ENCODE data around the gene CCDC38. TPM values are rescaled to one million over a fixed set of nuclear protein-coding genes. Genes with fewer than 3 reads are reported as not detected.

The CCDC38 gene
- total and polyA plus RNA-seq, 4 donors, result 0.46 to 1.4 (median 0.93) TPM

DNA sequence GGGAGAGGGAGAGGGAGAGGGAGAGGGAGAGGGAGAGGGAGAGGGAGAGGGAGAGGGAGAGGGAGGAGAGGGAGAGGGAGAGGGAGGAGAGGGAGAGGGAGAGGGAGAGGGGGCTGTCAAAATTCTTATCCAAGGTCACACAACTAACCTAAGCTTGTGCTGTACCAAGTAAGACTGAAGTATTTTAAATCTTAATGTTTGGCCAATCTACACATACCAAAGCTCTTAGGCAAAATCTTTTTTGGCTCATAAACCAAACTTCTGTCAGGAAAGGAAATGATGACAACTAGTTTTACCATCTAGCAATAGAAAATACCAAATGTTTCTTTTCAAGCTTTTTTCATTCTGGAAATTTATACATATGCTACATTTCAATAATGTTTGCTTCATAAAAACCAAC, 33.8 kb downstream of the CCDC38 start:
- no peaks in the 10 kb centered on the region for H3K27me3 ChIP-seq (ENCODE audit: control insufficient read depth in 4 of 4, insufficient read depth in 4 of 4, low read length in 3 of 4)
- no peaks in the 10 kb centered on the region for H3K4me1 ChIP-seq (ENCODE audit: control insufficient read depth in 4 of 4, insufficient read depth in 4 of 4, low read length in 3 of 4)
- TF ChIP-seq HNF4A (conservative IDR thresholded peaks at IDR 0.05) (no peak), HNF4G (IDR thresholded peaks at IDR 0.05) (no peak)
- TF ChIP-seq, protein P1, sequence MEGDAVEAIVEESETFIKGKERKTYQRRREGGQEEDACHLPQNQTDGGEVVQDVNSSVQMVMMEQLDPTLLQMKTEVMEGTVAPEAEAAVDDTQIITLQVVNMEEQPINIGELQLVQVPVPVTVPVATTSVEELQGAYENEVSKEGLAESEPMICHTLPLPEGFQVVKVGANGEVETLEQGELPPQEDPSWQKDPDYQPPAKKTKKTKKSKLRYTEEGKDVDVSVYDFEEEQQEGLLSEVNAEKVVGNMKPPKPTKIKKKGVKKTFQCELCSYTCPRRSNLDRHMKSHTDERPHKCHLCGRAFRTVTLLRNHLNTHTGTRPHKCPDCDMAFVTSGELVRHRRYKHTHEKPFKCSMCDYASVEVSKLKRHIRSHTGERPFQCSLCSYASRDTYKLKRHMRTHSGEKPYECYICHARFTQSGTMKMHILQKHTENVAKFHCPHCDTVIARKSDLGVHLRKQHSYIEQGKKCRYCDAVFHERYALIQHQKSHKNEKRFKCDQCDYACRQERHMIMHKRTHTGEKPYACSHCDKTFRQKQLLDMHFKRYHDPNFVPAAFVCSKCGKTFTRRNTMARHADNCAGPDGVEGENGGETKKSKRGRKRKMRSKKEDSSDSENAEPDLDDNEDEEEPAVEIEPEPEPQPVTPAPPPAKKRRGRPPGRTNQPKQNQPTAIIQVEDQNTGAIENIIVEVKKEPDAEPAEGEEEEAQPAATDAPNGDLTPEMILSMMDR (IDR thresholded peaks at IDR 0.05; ENCODE audit: low read depth, low read length, missing input control), result no peak
- DNase-seq (ENCODE audit: low spot score), result no peak
- H3K9me3 ChIP-seq (ENCODE audit: control insufficient read depth in 4 of 4, low read length in 3 of 4), result no peaks in the 10 kb centered on the region
- H3K27ac ChIP-seq (ENCODE audit: low read depth in 1 of 2, low read length in 2 of 2), result no peak overlapping the region
- no peak overlapping the region for H3K9ac ChIP-seq (ENCODE audit: low read depth in 1 of 2, low read length in 2 of 2)
- no peak overlapping the region for H3K4me3 ChIP-seq (ENCODE audit: low read depth in 1 of 3, low read length in 3 of 3)
- no peaks in the 10 kb centered on the region for H3K36me3 ChIP-seq (ENCODE audit: control insufficient read depth in 4 of 4, insufficient read depth in 3 of 4, low read depth in 1 of 4, low read length in 3 of 4)

DNA sequence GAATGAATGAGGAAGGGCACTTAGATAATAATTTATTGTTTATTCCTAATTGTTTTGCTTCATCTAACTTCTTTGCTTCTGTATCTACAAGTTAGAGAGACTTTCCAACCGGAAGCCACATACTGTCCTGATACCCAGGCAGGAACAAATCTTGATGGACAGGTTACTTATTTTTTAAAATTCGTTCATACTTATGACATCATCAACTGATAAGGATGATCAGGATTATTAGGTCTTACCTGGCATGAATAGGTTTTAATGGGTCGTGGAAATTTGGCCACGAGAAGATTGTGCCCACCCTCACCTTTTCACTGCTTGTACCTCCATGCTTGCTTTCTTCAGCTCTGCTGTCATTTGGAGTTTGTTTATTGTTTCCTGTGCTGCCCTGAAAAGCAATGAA, 44.3 kb downstream of the CCDC38 start:
- no peaks in the 10 kb centered on the region for H3K36me3 ChIP-seq (ENCODE audit: control insufficient read depth in 4 of 4, insufficient read depth in 3 of 4, low read depth in 1 of 4, low read length in 3 of 4)
- H3K27me3 ChIP-seq (ENCODE audit: control insufficient read depth in 4 of 4, insufficient read depth in 4 of 4, low read length in 3 of 4), result no peaks in the 10 kb centered on the region
- no peak for DNase-seq (ENCODE audit: low spot score)
- TF ChIP-seq FOXA1 (IDR thresholded peaks at IDR 0.05), result no peak
- TF ChIP-seq, protein P2, sequence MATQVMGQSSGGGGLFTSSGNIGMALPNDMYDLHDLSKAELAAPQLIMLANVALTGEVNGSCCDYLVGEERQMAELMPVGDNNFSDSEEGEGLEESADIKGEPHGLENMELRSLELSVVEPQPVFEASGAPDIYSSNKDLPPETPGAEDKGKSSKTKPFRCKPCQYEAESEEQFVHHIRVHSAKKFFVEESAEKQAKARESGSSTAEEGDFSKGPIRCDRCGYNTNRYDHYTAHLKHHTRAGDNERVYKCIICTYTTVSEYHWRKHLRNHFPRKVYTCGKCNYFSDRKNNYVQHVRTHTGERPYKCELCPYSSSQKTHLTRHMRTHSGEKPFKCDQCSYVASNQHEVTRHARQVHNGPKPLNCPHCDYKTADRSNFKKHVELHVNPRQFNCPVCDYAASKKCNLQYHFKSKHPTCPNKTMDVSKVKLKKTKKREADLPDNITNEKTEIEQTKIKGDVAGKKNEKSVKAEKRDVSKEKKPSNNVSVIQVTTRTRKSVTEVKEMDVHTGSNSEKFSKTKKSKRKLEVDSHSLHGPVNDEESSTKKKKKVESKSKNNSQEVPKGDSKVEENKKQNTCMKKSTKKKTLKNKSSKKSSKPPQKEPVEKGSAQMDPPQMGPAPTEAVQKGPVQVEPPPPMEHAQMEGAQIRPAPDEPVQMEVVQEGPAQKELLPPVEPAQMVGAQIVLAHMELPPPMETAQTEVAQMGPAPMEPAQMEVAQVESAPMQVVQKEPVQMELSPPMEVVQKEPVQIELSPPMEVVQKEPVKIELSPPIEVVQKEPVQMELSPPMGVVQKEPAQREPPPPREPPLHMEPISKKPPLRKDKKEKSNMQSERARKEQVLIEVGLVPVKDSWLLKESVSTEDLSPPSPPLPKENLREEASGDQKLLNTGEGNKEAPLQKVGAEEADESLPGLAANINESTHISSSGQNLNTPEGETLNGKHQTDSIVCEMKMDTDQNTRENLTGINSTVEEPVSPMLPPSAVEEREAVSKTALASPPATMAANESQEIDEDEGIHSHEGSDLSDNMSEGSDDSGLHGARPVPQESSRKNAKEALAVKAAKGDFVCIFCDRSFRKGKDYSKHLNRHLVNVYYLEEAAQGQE (IDR thresholded peaks at IDR 0.05), result no peak
- TF ChIP-seq, protein P3, sequence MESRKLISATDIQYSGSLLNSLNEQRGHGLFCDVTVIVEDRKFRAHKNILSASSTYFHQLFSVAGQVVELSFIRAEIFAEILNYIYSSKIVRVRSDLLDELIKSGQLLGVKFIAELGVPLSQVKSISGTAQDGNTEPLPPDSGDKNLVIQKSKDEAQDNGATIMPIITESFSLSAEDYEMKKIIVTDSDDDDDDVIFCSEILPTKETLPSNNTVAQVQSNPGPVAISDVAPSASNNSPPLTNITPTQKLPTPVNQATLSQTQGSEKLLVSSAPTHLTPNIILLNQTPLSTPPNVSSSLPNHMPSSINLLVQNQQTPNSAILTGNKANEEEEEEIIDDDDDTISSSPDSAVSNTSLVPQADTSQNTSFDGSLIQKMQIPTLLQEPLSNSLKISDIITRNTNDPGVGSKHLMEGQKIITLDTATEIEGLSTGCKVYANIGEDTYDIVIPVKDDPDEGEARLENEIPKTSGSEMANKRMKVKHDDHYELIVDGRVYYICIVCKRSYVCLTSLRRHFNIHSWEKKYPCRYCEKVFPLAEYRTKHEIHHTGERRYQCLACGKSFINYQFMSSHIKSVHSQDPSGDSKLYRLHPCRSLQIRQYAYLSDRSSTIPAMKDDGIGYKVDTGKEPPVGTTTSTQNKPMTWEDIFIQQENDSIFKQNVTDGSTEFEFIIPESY (IDR thresholded peaks at IDR 0.05), result no peak
- TF ChIP-seq TAF1 (conservative IDR thresholded peaks at IDR 0.05), result no peak
- TF ChIP-seq FOXA2 (IDR thresholded peaks at IDR 0.05), result no peak
- no peak for TF ChIP-seq HNF4A (conservative IDR thresholded peaks at IDR 0.05)
- no peak for TF ChIP-seq RXRA (IDR thresholded peaks at IDR 0.05)
- TF ChIP-seq NR2F2 (IDR thresholded peaks at IDR 0.05), result no peak
- TF ChIP-seq RAD21 (IDR thresholded peaks at IDR 0.05), result no peak
- no peak for TF ChIP-seq JUND (IDR thresholded peaks at IDR 0.05)
- no peak for TF ChIP-seq EGR1 (IDR thresholded peaks at IDR 0.05; ENCODE audit: low read depth in 2 of 2)
- no peak for TF ChIP-seq GABPA (IDR thresholded peaks at IDR 0.05 in 1 of 2, conservative IDR thresholded peaks at IDR 0.05 in 1 of 2)
- TF ChIP-seq SP1 (IDR thresholded peaks at IDR 0.05), result no peak
- no peaks in the 10 kb centered on the region for H3K4me1 ChIP-seq (ENCODE audit: control insufficient read depth in 4 of 4, insufficient read depth in 4 of 4, low read length in 3 of 4)
- WGBS, result 74% methylated on average over 4 of the region's 4 CpGs
- H3K9me3 ChIP-seq (ENCODE audit: control insufficient read depth in 4 of 4, low read length in 3 of 4), result peaks cover 0 to 4% (median 2%) of the 10 kb centered on the region in 4 donors
- H3K4me3 ChIP-seq (ENCODE audit: low read depth in 1 of 3, low read length in 3 of 3), result no peak overlapping the region
- no peak overlapping the region for H3K27ac ChIP-seq (ENCODE audit: low read depth in 1 of 2, low read length in 2 of 2)
- no peak overlapping the region for H3K9ac ChIP-seq (ENCODE audit: low read depth in 1 of 2, low read length in 2 of 2)
